Omental fat pad (tissue), 4 donors: Measurements from ENCODE around the gene SCGB2A2. TPM values are rescaled to one million over a fixed set of nuclear protein-coding genes. Genes with fewer than 3 reads are reported as not detected.

Experiments
- ATAC-seq: fragments of 150-250 bp; one replicate; pipeline ENCODE4 v1.9.1; 2016; ENCODE audit warnings: mild to moderate bottlenecking, moderate library complexity; ENCODE audit not compliant: low FRiP score
- DNase-seq: peaks from one replicate; pipeline ENCODE4 v3.0.0-alpha.2; 2019; ENCODE audit warnings: low spot score
- CTCF ChIP-seq, 3 donors: fragments of 450-650 bp; IDR thresholded peaks; one replicate each; pipeline ENCODE4 v1.5.1; 2016 to 2017; ENCODE audit warnings: antibody characterized with exemption in 3 of 3, mild to moderate bottlenecking in 3 of 3, moderate library complexity in 2 of 3
- total RNA-seq, 4 donors: library from RNA; depleted of rRNA; stranded (reverse); fragments of >200 nt; gene quantifications; one replicate each; pipeline ENCODE4 v1.1.0, GENCODE V29; 2016

The SCGB2A2 gene
- total RNA-seq, 4 donors from 2014 or later, result not detected

DNA sequence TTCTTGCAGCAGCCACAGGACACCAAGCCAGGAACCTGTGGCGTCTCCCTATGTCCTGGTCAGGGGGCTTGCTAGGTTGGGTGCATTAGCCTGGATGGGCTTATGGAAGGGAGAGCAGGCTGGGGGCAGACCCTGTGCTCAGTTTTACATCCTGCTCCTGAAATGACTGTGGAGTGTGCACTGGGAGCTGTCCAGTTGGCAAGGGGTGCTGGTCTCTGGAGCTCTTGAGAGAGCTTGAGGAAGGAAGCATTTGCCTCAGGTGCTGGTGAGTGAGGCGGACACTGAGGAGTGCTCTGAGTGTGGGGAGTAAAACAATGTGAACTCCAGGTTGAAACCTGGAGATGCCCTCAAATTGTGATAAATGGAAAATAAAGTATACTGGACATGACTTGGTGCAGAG lies 25.5 kb downstream of the SCGB2A2 start:
- ATAC-seq, result no peak
- no peak for TF ChIP-seq CTCF (IDR thresholded peaks at IDR 0.05)
- DNase-seq, result no peak

DNA sequence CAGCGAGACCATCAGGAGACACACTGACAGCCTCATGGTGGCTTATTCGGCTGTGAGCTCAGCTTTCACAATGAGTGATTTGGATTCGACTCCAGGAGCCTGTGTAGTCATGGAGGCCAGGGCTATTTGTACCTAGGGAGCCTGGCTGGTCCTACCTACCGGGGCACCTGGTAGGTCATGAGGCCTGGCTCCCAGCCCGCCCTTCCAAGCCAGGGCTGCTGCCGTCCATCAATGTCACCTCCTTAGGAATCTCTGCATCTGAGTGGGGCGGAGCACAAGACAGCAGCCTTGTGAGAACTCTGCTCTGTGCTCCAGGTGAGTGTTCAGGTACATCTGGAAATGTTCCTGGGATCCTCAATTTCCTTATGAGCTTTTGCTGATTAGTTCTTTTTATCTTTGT lies 29.0 kb downstream of the SCGB2A2 start, which contains the start of gene SCGB1D4:
Gene SCGB1D4 (minus strand): TSS at position 101 of the 400 bp plus-strand sequence. CDS start 65 bp downstream, at position 36.
- DNase-seq (no peak), ATAC-seq (no peak)
- no peak for TF ChIP-seq CTCF (IDR thresholded peaks at IDR 0.05)

GRCh38 chr11:62306227-62306626 lies 36.3 kb downstream of the SCGB2A2 start:
- ATAC-seq (no peak), DNase-seq (no peak)
- no peak for TF ChIP-seq CTCF (IDR thresholded peaks at IDR 0.05)

GRCh38 chr11:62307950-62308349 lies 38.0 kb downstream of the SCGB2A2 start:
- no peak for TF ChIP-seq CTCF (IDR thresholded peaks at IDR 0.05)

DNA sequence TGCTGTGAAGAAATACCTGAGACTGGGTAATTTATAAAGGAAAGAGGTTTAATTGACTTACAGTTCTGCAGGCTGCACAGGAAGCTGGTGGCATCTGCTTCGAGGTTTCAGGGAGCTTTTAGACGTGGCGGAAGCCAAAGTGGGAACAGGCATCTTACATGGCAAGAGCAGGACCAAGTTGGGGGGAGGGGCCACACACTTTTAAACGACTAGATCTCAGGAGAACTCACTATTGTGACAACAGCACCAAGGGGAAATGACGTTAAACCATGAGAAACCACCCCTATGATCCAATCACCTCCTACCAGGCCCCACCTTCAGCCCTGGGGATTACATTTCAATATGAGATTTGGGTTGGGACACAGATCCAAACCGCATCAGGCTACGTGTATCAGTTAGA lies 40.0 kb downstream of the SCGB2A2 start:
- TF ChIP-seq CTCF (IDR thresholded peaks at IDR 0.05), result no peak
- ATAC-seq (no peak), DNase-seq (no peak)

More at GRCh38 chr11:62307950-62308349, 38.0 kb downstream of the SCGB2A2 start:
- no peak for DNase-seq
- ATAC-seq, result no peak

DNA sequence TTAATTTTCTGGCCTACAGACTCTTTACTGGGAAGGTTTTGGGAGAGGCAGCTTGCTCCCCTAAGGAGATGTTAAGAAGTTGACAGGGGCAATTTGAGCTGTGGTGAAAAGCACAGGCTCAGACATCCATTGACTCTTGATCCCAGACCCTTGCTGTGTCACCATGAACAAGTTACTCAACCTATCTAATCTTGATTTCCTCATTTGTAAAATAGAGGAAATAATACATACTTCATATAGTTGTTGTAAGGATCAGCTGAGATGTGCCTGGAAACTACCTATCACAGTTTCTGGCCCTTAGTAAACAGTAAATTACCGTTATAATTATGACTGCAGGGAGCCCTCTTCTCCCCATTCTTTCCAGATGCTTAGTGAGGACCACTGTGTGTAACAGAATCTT lies 45.5 kb downstream of the SCGB2A2 start:
- DNase-seq (no peak), ATAC-seq (no peak)
- TF ChIP-seq CTCF (IDR thresholded peaks at IDR 0.05), result no peak

GRCh38 chr11:62322524-62322923 lies 52.6 kb downstream of the SCGB2A2 start:
- ATAC-seq (no peak), DNase-seq (no peak)
- no peak for TF ChIP-seq CTCF (IDR thresholded peaks at IDR 0.05)

Other genes starting within 250 kb of the SCGB2A2 start
- 10 to 100 TPM in 2 of 4 donors, 1 to 10 TPM in 2; 8.0 to 19.1 (median 12.9) TPM for gene INCENP, start 146.1 kb upstream of the SCGB2A2 start, total RNA-seq
- not detected for gene SCGB1D1, start 79.9 kb upstream of the SCGB2A2 start, total RNA-seq
- not detected for gene SCGB2A1, start 61.5 kb upstream of the SCGB2A2 start, total RNA-seq
- gene SCGB1D2, start 27.9 kb upstream of the SCGB2A2 start, total RNA-seq, result not detected
- not detected for gene SCGB1D4, start 28.9 kb downstream of the SCGB2A2 start, total RNA-seq
- gene ASRGL1, start 67.3 kb downstream of the SCGB2A2 start, total RNA-seq, result 10 to 100 TPM in 3 of 4 donors, 1 to 10 TPM in 1; 7.1 to 57.9 (median 31.3) TPM
- not detected for gene SCGB1A1, start 148.9 kb downstream of the SCGB2A2 start, total RNA-seq